ENCODE measurements around the gene SLC6A18. TPM values are rescaled to one million over a fixed set of nuclear protein-coding genes. Genes with fewer than 3 reads are reported as not detected.
A peak's percentile ranks its signal among the peaks of the same experiment; 100 is the strongest.

SLC6A18 gene
- total and polyA plus RNA-seq, 2 donors from 2014 or later: 1.5 TPM; not detected in 1

- no peaks in the 10 kb centered on the region for H3K36me3 ChIP-seq (ENCODE audit: control insufficient read depth in 2 of 3, insufficient read depth in 3 of 3, low read length in 3 of 3)
- peak overlapping the region in 1 of 2 donors; percentile 22 for H3K27ac ChIP-seq (ENCODE audit: low read depth in 2 of 2, low read length in 2 of 2)
- intact Hi-C loops (cut with DNase I): no loop called here
- DNase-seq (peak in 1 of 5 donors; percentile 70), FAIRE-seq (no peak)
- no peak for TF ChIP-seq CTCF (IDR thresholded peaks at IDR 0.05; ENCODE audit: borderline replicate concordance, extremely low read depth, insufficient read depth)
- peaks cover 0 to 2% (median 0%) of the 10 kb centered on the region in 3 donors for H3K4me1 ChIP-seq (ENCODE audit: control insufficient read depth in 2 of 3, insufficient read depth in 2 of 3, low read depth in 1 of 3, low read length in 3 of 3)
- H3K9me3 ChIP-seq (ENCODE audit: control insufficient read depth in 2 of 3, insufficient read depth in 1 of 3, low read length in 3 of 3): no peaks in the 10 kb centered on the region
- peaks cover 2% of the 10 kb centered on the region for H3K27me3 ChIP-seq (ENCODE audit: control insufficient read depth, insufficient read depth, low read length)
- no peak overlapping the region for H3K9ac ChIP-seq (ENCODE audit: low read length in 3 of 3)
- peak overlapping the region in 1 of 3 donors; percentile 35 for H3K4me3 ChIP-seq (ENCODE audit: low read length in 3 of 3)
Observed at GRCh38 chr5:1200495-1201326, 24.5 kb upstream of the SLC6A18 start.

GRCh38 chr5:1201327-1202025 is 23.7 kb upstream of the SLC6A18 start, which contains the start of gene SLC6A19:
Gene SLC6A19 (plus strand): TSS chr5:1201595. CDS start chr5:1201651, 56 bp downstream.
- Histone ChIP-seq H3K27ac (ENCODE audit: low read depth in 2 of 2, low read length in 2 of 2) (peak within 1 kb of the TSS in 1 of 2 donors; percentile 51), H3K36me3 (ENCODE audit: control insufficient read depth in 2 of 3, insufficient read depth in 3 of 3, low read length in 3 of 3) (no peaks in the 10 kb centered on the region), H3K4me1 (ENCODE audit: control insufficient read depth in 2 of 3, insufficient read depth in 2 of 3, low read depth in 1 of 3, low read length in 3 of 3) (peaks cover 0 to 2% (median 0%) of the 10 kb centered on the region in 3 donors), H3K9me3 (ENCODE audit: control insufficient read depth in 2 of 3, insufficient read depth in 1 of 3, low read length in 3 of 3) (no peaks in the 10 kb centered on the region), H3K9ac (ENCODE audit: low read length in 3 of 3) (peak within 1 kb of the TSS in 1 of 3 donors; percentile 26), H3K27me3 (ENCODE audit: control insufficient read depth, insufficient read depth, low read length) (peaks cover 2% of the 10 kb centered on the region), H3K4me3 (ENCODE audit: low read length in 3 of 3) (peak within 1 kb of the TSS in 2 of 3 donors; percentile 45 to 67)
- intact Hi-C loops (cut with DNase I): no loop called here
- no peak for TF ChIP-seq CTCF (IDR thresholded peaks at IDR 0.05; ENCODE audit: borderline replicate concordance, extremely low read depth, insufficient read depth)
- DNase-seq (peak in 1 of 5 donors; percentile 74), FAIRE-seq (no peak)

GRCh38 chr5:1202026-1202797 is 23.0 kb upstream of the SLC6A18 start:
- Histone ChIP-seq H3K36me3 (ENCODE audit: control insufficient read depth in 2 of 3, insufficient read depth in 3 of 3, low read length in 3 of 3) (no peaks in the 10 kb centered on the region), H3K9me3 (ENCODE audit: control insufficient read depth in 2 of 3, insufficient read depth in 1 of 3, low read length in 3 of 3) (no peaks in the 10 kb centered on the region), H3K4me1 (ENCODE audit: control insufficient read depth in 2 of 3, insufficient read depth in 2 of 3, low read depth in 1 of 3, low read length in 3 of 3) (peaks cover 0 to 7% (median 0%) of the 10 kb centered on the region in 3 donors), H3K4me3 (ENCODE audit: low read length in 3 of 3) (peak overlapping the region in 2 of 3 donors; percentile 45 to 67), H3K27ac (ENCODE audit: low read depth in 2 of 2, low read length in 2 of 2) (peak overlapping the region in 1 of 2 donors; percentile 6), H3K9ac (ENCODE audit: low read length in 3 of 3) (peak overlapping the region in 1 of 3 donors; percentile 34), H3K27me3 (ENCODE audit: control insufficient read depth, insufficient read depth, low read length) (peaks cover 2% of the 10 kb centered on the region)
- FAIRE-seq: no peak
- intact Hi-C loops (cut with DNase I): no loop called here
- no peak for TF ChIP-seq CTCF (IDR thresholded peaks at IDR 0.05; ENCODE audit: borderline replicate concordance, extremely low read depth, insufficient read depth)
- peak in 1 of 5 donors; percentile 69 for DNase-seq

All from kidney (tissue), 14 donors.